Right lobe of liver (tissue), 6 donors: ENCODE results near the gene MKKS. TPM values are rescaled to one million over a fixed set of nuclear protein-coding genes. Genes with fewer than 3 reads are reported as not detected.

Experiments
- ATAC-seq, 4 donors: fragments of 200-7000 bp; cut with Tn5 transposase; one replicate each; pipeline ENCODE4 v1.9.1; 2020; ENCODE audit warnings: mild to moderate bottlenecking in 4 of 4, moderate library complexity in 4 of 4
- DNase-seq, 3 donors: peaks; one replicate each; pipeline ENCODE4 v3.0.0-alpha.2; 2020
- H3K27ac ChIP-seq, 3 donors: fragments of 200-600 bp; one replicate each; pipeline ENCODE4 v1.8.0; 2022
- H3K27me3 ChIP-seq, 2 donors: fragments of 200-600 bp; one replicate each; pipeline ENCODE4 v1.8.0; 2022
- H3K36me3 ChIP-seq, 4 donors: fragments of 200-600 bp; sonication (generic) in 1 of 4; one replicate each; pipeline versions ENCODE4 v1.5.1 to v1.8.0; 2017 to 2022; ENCODE audit warnings: control low read depth in 1 of 4
- H3K4me1 ChIP-seq, 4 donors: fragments of 200-600 bp; sonication (generic) in 1 of 4; one replicate each; pipeline versions ENCODE4 v1.5.1 to v1.8.0; 2017 to 2022; ENCODE audit warnings: control low read depth in 1 of 4
- H3K4me3 ChIP-seq, 3 donors: fragments of 200-600 bp; one replicate each; pipeline ENCODE4 v1.8.0; 2022
- H3K9me3 ChIP-seq, 4 donors: fragments of 200-600 bp; sonication (generic) in 1 of 4; one replicate each; pipeline versions ENCODE4 v1.5.1 to v1.8.0; 2017 to 2022; ENCODE audit warnings: control low read depth in 1 of 4
- POLR2A ChIP-seq: fragments of 450-650 bp; IDR thresholded peaks from one replicate; pipeline ENCODE4 v1.6.1; 2017; ENCODE audit warnings: antibody characterized with exemption, mild to moderate bottlenecking
- WGBS: methylation state at CpG from one replicate; pipeline ENCODE4 v1.1.6; 2018; ENCODE audit warnings: low coverage, low lambda C conversion rate; ENCODE audit not compliant: insufficient coverage; ENCODE audit errors: missing lambda C conversion rate; 5-methylcytosine and 5-hydroxymethylcytosine counted together
- intact Hi-C, 2 donors: fragments of 100-400 bp; cut with DNase I; formaldehyde crosslinking; loops; one replicate each; pipeline versions ENCODE4 v1.11.2 to v1.14.1; 2022
- total RNA-seq, 6 experiments: library from RNA; depleted of rRNA in 2 of 6; stranded (reverse); fragments of >200 nt in 2 of 6; fragmentation: NEBNext Ultra II Directional in 3 of 6; extraction: Animal tissue kit (Norgen Biotek cat#: 25700) in 3 of 6; gene quantifications; one replicate each; pipeline versions ENCODE4 v1.1.0 to v1.2.4, GENCODE V29; 2016 to 2023
- TF ChIP-seq, protein P1 (sequence below), 4 donors: fragments of 200-600 bp in 3 of 4; fragments of 450-650 bp in 1 of 4; IDR thresholded peaks; one replicate each; pipeline versions ENCODE4 v1.5.1 to v1.8.0; 2016 to 2022; ENCODE audit warnings: antibody characterized with exemption in 4 of 4, mild to moderate bottlenecking in 2 of 4
- donor health status: DM: no; HTN: yes; CAD: no.
- donor health status: DM: no; HTN: no; CAD: no.
- donor health status: DM: no; HTN: no; CAD: no.
- donor health status: DM: no; HTN: yes; CAD: no.
- donor health status: DM: no; HTN: yes; CAD: no.

Gene MKKS
- total RNA-seq, 6 experiments from 2014 or later: 11.4 to 17.6 (median 12.1) TPM

DNA sequence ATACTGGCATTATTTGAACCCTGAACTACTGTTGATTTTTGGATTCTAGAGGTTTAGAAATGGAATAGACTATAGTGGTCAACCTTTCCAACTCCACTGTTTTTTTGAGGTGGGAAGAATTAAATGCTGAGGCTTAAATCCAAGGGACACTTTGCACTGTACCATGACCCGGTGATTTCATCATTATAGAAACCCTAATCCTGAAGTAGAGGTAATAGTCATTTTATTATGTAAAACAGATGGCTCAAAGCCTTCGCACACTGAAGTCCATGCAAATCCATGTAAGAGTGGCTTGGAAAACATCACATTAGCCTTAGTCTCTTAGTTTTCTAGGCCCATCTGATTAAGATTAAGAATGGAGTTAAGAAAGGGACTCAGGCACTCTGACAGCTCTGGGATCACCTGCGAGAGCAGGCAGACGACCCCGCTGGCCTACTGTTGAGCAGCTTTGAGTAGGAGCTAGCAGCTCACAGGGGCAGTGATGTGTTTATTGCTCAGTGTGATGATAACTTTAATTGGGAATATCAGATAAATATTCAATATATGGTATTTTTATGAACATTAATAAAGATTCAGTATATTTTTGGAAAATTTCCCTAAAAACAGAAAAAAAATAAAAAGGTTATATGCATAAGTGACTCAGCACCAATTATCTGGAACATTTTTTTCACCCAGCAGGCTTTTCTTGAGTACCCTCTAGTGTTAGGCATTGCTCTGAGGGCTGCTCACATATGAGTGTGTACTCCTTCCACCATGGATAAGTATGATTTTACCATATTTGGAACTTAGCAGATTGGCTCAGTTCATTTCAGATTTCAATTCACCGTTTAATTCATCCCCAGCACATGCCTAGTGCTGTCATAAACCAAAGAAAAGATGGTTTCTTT lies 14.5 kb upstream of the MKKS start:
- no peaks in the 10 kb centered on the region for H3K9me3 ChIP-seq
- H3K36me3 ChIP-seq: no peaks in the 10 kb centered on the region
- 47% methylated on average over 3 of the region's 6 CpGs for WGBS
- no peaks in the 10 kb centered on the region for H3K27me3 ChIP-seq
- H3K4me3 ChIP-seq: no peak overlapping the region
- intact Hi-C loops: no loop called here
- peaks cover 0 to 27% (median 3%) of the 10 kb centered on the region in 4 donors for H3K4me1 ChIP-seq
- TF ChIP-seq, protein P1, sequence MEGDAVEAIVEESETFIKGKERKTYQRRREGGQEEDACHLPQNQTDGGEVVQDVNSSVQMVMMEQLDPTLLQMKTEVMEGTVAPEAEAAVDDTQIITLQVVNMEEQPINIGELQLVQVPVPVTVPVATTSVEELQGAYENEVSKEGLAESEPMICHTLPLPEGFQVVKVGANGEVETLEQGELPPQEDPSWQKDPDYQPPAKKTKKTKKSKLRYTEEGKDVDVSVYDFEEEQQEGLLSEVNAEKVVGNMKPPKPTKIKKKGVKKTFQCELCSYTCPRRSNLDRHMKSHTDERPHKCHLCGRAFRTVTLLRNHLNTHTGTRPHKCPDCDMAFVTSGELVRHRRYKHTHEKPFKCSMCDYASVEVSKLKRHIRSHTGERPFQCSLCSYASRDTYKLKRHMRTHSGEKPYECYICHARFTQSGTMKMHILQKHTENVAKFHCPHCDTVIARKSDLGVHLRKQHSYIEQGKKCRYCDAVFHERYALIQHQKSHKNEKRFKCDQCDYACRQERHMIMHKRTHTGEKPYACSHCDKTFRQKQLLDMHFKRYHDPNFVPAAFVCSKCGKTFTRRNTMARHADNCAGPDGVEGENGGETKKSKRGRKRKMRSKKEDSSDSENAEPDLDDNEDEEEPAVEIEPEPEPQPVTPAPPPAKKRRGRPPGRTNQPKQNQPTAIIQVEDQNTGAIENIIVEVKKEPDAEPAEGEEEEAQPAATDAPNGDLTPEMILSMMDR (IDR thresholded peaks at IDR 0.05): no peak
- no peak for TF ChIP-seq POLR2A
- DNase-seq: no peak
- peak; percentile 59 to 84 (median 79) for ATAC-seq
- H3K27ac ChIP-seq: peak overlapping the region in 1 of 3 donors; percentile 14

DNA sequence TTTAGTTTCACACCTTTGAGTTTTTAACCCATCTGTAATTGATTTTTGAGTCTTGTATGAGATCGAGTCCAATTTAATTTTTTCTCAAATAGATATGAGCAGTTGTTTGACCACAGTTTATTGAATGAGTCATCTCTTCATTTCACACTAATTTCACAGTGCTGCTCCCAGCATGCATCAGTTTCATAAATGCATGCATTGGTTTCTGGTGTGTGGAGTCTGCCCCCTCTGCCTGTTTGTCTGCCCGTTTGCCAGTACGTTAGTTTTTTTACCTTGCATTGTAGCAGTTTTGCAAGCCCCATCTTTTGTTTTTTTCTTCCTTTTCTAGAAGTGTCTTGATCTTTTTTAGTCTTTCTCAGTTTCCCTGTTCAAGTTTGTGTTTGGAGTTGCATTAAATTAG lies 13.0 kb upstream of the MKKS start:
- 7% methylated on average over 3 of the region's 3 CpGs for WGBS
- Histone ChIP-seq H3K27ac (no peak overlapping the region), H3K4me1 (peaks cover 0 to 27% (median 3%) of the 10 kb centered on the region in 4 donors), H3K36me3 (no peaks in the 10 kb centered on the region), H3K27me3 (no peaks in the 10 kb centered on the region), H3K4me3 (no peak overlapping the region), H3K9me3 (no peaks in the 10 kb centered on the region)
- DNase-seq (no peak), ATAC-seq (peak; percentile 23 to 73 (median 62))
- intact Hi-C loops: no loop called here
- no peak for TF ChIP-seq POLR2A
- TF ChIP-seq, protein P1 (IDR thresholded peaks at IDR 0.05): no peak

DNA sequence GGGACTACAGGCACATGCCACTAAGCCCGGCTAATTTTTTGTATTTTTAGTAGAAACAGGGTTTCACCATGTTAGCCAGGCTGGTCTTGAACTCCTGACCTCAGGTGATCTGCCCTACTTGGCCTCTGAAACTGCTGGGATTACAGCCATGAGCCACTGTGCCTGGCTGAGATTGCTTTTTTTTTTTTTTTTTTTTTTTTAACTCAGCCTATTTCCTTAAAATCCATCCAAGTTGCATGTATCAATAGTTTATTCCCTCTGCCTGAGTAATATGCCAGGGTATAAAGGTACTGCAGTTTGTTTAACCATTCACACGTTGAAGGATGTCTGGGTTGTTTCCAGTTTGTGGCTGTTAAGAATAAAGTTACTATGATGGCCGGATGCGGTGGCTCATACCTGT lies 11.7 kb upstream of the MKKS start:
- no peaks in the 10 kb centered on the region for H3K27me3 ChIP-seq
- intact Hi-C loops: no loop called here
- TF ChIP-seq, protein P1 (IDR thresholded peaks at IDR 0.05): no peak
- no peak for TF ChIP-seq POLR2A
- H3K4me1 ChIP-seq: peaks cover 0 to 27% (median 3%) of the 10 kb centered on the region in 4 donors
- no peak overlapping the region for H3K27ac ChIP-seq
- H3K9me3 ChIP-seq: no peaks in the 10 kb centered on the region
- no peak overlapping the region for H3K4me3 ChIP-seq
- peak in 1 of 3 donors; percentile 26 for DNase-seq
- ATAC-seq: peak; percentile 37 to 81 (median 64)
- no peaks in the 10 kb centered on the region for H3K36me3 ChIP-seq
- WGBS: 41% methylated on average over 4 of the region's 4 CpGs

DNA sequence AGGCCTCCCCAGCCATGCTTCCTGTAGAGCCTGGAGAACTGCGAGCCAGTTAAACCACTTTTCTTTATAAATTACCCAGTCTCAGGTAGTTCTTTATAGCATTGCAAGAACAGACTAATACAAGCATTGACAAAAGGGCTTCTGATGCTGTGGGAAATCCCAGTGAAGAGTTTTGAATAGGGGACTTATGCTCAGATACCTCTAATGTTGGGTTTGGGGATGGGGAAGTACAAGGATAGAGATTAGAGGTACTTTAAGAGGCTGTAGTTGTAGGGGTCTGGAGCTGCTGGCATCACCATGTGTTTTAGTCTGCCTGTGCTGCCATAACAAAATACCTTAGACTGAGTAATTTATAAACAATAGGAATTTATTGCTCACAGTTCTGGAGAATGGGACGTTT lies 9.9 kb upstream of the MKKS start:
- DNase-seq (no peak), ATAC-seq (no peak)
- Histone ChIP-seq H3K27me3 (no peaks in the 10 kb centered on the region), H3K4me1 (peaks cover 0 to 25% (median 3%) of the 10 kb centered on the region in 4 donors), H3K4me3 (no peak overlapping the region), H3K9me3 (no peaks in the 10 kb centered on the region), H3K27ac (no peak overlapping the region), H3K36me3 (no peaks in the 10 kb centered on the region)
- no peak for TF ChIP-seq POLR2A
- TF ChIP-seq, protein P1 (IDR thresholded peaks at IDR 0.05): no peak
- 100% methylated on average over 1 of the region's 2 CpGs for WGBS
- intact Hi-C loops: no loop called here
